RPMI7951 (cell line): Measurements from ENCODE around the gene TTC16. TPM values are rescaled to one million over a fixed set of nuclear protein-coding genes. Genes with fewer than 3 reads are reported as not detected.
"Not testable (repeated sequence)": the region's sequence is repeated elsewhere in the genome, so short reads cannot be mapped to it uniquely, and the experiment has no call there.

Experiments used
- DNase-seq: peaks from one replicate; pipeline ENCODE4 v3.0.0-alpha.2; 2012; ENCODE audit warnings: low read depth
- total RNA-seq: library from RNA; depleted of rRNA; stranded (reverse); fragments of >200 nt; shearing (Covaris generic); gene quantifications from 2 replicates; pipeline ENCODE4 v1.2.3, GENCODE V29; 2014

Gene TTC16
- total RNA-seq, 1 experiment from 2014 or later, result not detected

DNA sequence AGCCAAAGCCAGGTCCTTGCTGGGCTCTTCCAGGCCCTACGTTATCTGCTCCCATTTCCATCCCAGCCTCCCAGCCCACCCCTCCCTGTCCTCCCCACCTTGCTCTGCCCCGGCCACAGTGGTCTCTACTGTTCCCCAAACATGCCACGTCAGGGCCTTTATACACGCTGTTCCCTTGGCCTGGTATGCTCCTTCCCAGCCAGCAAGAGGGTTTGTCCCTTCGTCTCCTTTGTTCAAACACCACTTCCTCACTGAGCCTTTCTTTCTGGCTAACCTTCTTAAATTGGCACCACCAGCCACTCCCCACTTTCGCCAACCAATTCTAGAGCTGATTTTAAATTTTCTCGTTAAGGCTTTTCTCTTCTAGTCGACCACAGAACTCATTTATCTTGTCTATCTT, 52.8 kb downstream of the TTC16 start:
- no peak for DNase-seq

DNA sequence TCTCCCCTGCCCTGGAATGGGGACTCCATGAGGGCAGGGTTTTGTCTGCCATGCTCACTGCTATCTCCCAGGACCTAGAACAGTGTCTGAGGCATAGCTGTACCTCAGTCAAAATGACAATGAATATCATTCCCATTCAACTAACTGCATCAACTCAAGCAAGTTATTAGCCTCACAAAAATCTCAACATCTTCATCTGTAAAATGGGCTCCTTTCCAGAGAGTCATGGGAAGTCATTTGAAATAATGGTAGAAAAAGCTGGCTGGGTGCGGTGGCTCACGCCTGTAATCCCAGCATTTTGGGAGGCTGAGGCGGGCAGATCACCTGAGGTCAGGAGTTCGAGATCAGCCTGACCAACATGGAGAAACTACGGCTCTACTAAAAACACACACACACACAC, 53.2 kb downstream of the TTC16 start:
- DNase-seq, result no peak

DNA sequence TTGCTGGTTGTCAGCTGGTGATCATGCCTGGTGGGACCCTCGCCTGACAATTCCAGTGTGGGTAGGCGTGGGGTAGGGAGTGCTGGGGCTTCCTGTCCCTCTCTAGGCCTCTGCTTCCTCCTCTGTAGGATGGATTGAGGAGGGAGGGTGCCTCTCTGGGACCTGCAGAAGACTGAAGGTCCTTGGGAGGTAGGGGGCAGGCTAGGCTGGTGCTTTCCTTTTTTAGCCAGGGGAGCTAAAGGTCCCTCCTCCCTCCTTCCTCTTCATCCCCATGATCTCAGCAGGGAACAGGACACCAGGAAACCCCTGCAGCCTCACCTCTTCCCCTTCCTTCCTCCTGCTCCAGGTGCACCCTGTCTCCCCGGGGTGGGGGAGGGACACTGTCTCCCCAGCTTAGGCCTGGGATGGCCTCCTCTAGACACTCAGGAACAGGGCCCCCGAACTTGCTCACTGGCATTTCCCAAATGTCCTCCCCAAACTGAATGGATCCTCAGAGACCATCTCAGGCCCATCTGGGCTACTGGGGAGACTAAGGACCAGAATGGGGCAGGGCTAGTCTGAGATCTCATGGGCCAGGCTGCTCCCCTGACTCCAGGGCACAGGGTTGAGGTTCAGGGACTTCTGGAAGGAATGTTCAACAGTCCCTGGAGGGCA, 54.2 kb downstream of the TTC16 start:
- no peak for DNase-seq

DNA sequence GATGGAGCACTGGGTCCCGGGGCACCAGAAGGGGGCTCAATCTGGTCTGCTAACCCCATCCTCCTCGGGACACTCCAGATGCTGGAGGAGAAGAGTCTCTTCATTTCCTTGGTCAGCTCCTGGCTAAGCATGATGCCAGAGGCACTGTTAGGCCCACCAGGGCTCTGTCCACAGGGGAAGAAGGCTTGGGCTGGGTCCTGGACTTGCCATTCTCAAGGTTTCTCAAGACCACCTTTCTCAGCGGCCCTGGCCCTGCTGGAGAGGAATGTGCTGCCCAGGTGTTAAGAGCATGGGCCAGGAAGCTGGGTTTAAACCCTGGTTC, 54.7 kb downstream of the TTC16 start:
- DNase-seq, result no peak

DNA sequence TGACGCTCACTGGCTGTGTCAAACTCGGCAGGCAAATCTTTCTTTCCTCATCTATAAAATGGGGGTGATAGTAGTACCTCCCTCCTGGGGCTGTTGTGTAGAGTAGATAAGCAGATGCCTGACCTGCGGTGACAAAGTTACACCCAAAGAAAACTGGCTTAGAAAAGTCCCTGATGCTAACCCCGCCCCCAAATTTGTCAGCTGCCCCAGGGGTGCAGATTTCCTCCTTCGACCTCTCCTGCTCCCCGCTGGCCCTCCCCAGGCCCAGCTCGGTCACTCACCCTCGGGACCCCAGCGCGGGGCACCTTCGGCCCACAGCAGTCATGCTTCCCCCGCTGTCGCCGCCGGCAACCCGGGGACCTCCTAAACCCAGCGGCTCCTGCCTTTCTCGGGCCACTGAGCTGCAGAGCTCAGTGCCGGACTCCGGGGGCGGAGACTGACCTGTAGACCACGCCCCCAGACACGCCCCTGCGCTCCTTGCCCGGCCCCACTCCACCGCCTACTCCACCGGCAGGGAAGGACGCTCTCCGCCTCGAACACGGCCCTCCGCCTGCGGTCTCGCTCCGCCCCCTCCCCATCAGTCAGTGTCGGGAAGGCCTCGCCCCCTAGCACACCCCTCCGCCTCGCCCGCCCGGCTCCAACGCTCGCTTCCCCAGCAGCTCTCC, 55.2 kb downstream of the TTC16 start:
- peak; percentile 93 for DNase-seq

DNA sequence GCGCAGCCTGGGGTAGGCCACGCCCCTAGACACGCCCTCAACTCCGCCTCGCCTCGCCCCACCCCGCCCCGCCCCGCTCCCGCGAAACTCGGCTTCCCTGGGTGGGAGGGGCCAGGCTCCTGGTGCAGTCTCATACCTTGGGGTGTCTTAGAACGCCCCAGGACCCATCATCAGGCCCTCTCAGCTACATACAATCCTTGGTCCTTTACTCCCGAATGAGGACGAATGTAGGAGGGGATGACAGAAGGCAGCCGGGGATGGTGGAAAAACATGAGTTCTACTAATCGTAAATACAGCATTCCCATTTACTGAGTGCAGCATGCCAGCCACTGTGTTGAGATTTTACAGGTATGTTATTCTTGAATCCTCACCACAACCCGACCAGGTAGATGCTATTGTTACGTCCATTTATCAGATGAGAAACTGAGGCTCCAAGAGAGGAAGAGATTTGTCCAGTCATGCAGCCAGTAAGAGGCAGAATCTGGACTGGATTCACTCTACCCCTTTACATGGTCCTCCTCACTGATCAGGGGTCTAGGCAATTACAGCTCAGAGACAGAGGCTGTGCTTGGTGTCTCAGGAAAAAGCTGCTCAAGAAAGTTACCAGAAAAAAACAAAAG, 55.8 kb downstream of the TTC16 start:
- no peak for DNase-seq

DNA sequence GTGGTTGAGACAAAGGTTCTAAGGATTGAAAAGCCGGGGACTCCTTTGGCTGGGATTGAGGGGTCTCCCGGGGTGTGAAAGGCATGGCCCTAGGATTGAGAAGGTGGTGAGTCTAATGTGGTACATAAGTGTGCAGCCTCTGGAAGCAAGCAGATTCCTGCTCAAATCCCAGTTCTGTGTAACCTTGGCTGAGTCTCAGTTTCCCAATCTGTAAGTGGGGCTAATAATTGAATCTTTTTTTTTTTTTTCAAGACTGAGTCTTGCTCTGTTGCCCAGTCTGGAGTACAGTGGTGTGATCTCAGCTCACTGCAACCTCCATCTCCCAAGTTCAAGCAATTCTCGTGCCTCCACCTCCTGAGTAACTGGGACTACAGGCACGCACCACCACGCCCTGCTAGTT, 56.7 kb downstream of the TTC16 start:
- no peak for DNase-seq

DNA sequence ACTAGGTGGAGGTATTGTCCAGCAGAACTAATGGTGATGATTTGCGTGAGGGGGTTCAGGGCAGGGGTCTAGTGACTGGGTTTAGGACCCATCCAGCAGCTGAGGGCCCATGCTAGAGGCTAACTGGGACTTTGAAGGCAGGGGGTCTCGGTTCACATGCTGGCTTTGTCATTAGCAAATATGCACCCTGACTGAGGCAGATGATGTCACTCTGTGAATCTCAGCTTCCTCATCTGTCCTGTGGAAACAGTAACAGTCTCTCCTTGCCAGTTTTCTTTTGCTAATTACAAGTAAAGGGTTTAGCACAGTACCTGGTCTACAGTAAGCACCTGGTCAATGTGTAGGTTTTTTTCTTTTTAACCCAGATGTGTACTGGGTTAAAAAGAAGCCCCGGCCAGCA, 57.4 kb downstream of the TTC16 start:
- no peak for DNase-seq

DNA sequence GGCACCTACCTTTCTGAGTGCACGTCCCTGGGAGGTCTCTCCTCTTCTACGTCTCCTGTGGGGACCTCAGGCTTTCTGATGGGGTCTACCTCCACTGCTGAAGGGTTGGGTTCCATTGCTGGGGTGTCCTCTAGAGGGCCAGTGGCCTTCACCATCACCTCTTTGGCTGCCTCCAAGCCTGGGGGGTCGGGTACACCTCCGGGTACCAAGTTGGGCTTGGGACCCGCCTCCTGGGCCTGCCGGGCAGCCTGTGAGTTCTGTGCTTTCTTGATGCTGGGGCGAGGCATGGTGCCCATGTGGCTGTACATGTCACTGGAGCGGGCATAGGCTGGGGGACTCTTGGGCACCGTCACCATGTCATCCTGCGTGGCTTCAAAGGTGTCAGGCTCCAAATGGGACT, 58.1 kb downstream of the TTC16 start:
- DNase-seq, result no peak

DNA sequence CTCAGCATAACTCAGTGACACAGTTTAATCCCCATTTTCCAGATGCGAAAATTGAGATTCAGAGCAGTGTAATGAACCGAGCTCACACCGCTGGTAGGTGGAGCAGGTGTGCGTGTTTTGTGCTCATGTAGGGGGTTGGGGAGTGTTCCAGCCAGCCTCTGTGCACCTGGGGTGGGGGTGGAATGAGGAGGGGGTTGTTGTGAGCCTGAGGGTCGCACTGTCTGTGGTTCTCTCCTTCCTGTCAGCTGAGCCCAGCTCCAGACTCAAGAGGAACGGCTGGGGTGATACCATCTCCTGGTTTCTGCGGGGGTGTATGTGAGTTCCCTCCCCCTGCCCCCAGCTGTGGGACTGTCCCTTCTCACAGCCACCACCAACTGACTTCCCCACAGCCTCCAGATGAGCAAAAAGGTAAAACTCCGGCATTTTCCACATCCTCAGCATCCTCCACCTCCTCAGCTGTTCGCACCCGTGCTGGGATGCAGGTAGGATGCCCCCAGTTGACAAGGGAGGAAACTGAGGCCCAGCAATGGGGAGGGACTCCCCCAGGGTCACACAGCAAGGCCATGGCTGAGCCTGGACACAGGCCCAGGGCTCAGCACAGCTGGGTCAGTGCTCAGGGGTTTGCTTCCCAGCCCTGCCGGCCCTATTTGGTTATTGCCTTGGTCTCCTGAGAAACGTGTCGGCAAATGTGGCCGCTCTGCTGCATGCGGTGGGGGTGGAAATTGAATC, 60.5 kb downstream of the TTC16 start:
- no peak for DNase-seq

DNA sequence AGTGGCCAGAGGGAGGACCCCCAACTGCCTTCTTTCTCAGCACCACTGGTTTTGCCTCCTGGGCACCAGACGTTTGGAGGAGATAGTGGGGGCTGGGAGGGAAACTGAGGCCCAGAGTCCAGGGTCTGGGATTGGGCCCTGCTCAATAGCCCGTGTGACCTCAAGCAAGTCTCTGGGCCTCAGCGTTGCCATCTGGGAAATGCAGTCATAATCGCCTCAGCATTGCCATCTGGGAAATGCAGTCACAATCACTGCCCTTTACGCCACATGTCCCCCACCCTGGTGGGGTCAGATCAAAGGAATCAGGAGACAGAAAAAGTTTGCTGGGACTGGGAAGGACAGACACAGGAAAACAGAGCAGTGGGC, 61.0 kb downstream of the TTC16 start:
- DNase-seq, result no peak

DNA sequence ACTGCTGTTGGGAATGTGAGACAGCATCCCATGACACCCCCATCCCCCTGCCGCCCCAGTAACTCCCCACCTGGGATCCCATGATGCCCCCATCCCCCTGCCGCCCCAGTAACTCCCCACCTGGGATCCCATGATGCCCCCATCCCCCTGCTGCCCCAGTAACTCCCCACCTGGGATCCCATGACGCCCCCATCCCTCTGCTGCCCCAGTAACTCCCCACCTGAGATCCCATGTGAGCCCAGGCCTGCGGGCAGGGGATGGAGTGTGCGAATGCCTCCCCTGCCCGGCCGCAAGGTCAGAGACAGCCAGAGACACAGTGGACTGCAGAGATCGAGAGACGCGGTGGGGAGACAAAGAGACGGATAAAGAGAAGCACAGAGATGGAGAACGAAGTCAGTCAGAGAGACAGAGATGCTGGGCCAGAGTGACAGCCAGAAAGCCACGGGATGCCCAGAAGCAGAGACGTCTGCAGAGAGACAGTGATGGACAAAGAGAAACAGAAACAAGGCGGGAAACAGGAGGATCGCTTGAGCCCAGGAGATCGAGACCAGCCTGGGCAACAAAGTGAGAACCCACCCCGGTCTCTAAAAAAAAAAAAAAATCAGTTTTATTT, 61.6 kb downstream of the TTC16 start:
- no peak for DNase-seq

DNA sequence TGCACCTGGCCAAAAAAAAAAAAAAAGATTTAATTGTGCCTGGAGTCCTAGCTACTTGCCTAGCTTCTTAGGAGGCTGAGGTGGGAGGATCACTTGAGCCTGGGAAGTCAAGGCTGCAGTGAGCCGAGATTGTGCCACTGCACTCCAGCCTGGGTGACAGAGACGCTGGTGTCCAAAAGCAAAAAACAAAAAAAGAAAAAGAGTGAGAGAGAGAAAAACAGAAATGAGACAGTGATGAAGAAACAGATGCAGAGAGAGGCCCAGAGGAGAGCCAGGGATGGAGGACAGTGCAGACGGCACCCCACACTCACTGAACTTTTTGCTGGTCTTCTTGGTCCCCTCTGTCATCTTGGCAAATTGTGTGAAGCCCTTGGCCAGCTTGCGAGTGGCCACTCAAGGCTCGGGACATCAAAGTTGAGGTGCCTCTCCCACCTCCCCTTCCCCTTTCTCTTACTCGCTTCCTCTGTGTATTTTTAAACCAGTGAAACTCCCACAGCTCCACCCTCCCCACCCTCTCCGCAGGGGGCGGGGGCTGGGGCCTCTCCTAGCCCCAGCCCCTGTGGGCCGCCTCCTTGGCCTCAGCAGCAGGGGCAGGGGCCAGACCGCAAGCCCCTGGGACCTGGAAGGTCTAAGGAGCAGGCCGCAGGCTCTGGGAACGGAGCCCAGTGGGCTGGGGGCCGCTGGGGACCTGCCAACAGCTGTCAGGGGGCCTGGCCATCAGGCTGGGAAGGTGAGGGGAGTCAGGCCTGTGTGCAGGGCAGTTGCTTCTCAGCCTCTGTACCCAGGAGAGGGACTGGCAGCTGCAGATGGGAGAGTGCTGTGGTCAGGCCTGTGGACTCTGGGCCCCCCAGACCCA, 62.6 kb downstream of the TTC16 start, which contains the start of gene SH2D3C:
Gene SH2D3C, minus strand, starts transcription at position 387 of the 856 bp plus-strand sequence. Its CDS starts 39 bp downstream, at position 348.
- DNase-seq, result no peak

DNA sequence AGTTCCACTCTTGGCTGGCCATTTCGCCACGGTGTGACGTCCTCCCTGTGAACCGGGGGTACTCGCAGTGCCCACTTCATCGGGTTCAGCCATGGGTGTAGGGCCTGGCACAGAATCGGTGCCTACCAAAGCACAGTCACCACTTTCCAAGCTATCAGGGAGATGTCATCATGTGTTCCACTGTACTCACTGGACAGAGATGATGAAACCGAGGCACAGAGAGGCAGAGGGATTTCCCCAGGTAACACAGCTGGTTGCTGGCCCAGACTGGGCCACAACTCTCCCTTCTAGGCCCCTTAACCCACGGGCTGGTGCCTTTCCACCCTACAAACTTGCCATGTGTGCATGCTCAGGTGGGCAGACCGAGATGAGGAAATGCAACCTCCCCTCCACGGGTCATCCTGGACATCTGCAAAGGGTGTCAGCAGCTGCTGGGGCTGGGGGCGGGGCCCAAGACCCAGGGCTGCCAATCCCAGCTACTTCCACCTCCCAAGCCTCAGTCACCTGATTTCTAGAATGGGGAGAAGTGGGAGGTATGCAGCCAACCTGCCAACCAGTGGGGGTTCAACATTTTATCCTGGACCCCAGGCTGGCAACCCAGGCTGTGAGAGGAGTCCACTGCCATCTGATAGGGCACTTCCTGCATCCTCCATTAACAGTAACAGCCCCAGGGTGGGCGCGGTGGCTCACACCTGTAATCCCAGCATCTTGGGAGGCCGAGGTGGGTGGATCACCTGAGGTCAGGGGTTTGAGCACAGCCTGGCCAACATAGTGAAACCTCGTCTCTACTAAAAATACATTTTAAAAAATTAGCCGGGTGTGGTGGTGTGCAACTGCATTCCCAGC, 63.5 kb downstream of the TTC16 start:
- DNase-seq, result no peak

DNA sequence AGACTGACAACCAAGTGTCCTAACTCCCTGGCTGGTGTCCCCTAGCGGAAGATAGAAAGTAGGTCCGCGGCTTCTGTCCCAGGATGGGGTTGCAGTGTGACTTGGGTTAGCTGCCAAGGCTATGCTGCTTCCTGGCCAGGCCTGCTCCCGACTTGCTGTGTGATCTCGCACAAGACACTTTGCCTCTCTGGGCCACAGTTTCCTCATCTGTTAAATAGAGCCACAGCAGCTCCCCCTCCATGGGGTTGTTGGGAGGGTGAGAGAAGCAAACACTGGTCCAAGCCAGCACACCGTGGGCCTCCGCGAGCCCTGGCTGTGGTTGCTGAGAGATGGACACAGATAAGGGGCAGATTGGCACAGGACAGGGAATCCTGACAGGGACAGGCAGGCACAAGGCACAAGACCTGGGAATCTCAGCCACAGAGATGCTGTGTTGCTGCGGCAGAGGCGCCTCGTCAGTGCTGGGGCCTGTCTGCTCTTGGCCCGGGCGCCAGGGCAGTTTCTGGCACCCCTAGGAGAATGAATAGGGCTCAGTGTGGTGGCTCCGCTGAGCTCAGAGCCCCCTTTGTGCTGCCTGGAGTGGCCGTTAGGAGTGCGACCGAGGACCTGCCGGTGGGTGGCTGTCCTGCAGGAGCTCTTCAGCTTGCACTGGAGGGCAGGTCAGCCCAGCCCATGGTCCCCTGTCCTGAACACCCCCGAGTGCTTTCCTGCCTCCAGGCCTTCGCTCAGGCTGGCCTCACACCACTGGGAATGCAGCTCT, 64.4 kb downstream of the TTC16 start:
- no peak for DNase-seq

DNA sequence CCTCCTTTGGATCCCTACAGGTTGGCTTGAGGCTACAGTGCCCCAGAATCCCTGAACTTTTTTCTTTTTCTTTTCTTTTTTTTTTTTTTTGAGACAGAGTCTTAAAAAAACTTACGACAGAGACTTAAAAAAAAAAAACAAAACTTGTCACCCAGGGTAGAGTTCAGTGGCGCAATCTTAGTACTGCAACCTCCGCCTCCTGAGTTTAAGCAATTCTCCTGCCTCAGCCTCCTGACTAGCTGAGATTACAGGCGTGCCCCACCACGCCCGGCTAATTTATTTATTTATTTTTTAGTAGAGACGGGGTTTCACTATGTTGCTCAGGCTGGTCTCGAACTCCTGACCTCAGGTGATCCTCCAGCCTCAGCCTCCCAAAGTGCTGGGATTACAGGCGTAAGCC, 65.0 kb downstream of the TTC16 start:
- not testable (repeated sequence) for DNase-seq
